NCI-H1092 treated with DMSO at 0.1 percent for 48 hours (cell line): ENCODE measurements around the gene SLC3A2.
"Not testable (repeated sequence)": the region's sequence is repeated elsewhere in the genome, so short reads cannot be mapped to it uniquely, and the experiment has no call there.

Experiments used
- DNase-seq: peaks from one replicate; lab custom pipeline; 2025; lab: John Stamatoyannopoulos, UW

The SLC3A2 gene

DNA sequence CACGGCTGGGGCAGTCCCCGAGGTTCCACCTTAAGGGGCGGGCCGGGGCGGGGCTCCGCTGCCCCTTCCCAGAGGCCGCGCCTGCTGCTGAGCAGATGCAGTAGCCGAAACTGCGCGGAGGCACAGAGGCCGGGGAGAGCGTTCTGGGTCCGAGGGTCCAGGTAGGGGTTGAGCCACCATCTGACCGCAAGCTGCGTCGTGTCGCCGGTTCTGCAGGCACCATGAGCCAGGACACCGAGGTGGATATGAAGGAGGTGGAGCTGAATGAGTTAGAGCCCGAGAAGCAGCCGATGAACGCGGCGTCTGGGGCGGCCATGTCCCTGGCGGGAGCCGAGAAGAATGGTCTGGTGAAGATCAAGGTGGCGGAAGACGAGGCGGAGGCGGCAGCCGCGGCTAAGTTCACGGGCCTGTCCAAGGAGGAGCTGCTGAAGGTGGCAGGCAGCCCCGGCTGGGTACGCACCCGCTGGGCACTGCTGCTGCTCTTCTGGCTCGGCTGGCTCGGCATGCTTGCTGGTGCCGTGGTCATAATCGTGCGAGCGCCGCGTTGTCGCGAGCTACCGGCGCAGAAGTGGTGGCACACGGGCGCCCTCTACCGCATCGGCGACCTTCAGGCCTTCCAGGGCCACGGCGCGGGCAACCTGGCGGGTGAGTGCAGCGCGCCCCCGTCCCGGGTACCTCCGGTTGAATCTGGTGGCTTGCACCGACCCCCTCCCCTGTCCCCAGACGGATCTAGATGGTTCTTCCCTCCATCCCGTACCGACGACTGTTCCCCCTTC is at the start of gene SLC3A2:
Gene SLC3A2 (plus strand): TSS at position 94 of the 776 bp plus-strand sequence. CDS start 128 bp downstream, at position 222.
- DNase-seq = peak; percentile 85

DNA sequence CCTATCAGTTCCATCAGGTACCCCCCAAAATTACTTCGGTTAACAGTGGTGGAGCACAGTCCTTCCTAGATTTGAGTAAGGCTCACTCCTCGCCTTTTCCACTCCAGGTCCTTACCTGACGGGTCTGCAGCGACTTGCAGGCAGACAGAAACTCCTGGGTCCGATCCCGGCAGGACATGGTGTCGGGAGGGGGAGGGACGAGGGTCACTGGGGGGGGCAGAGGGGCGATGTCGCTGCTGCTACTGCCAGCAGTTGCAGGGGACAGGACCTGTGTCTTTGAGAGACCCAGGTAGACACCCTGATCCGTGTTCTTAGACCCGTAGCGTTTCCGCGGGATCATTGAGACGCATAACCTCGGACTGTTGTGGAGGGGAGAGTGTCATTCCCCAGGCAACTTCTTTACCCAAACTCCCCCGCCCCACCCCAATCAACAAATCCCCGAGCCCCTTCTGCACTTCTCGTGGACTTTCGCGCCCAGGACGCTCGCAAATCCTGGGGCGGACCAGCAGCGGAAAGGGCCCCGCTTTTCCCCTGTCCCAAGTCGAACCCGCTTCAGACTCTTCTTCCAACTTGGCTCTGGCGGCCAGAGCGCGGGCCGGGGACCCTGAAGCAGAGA is 49.7 kb upstream of the SLC3A2 start:
- no peak for DNase-seq

DNA sequence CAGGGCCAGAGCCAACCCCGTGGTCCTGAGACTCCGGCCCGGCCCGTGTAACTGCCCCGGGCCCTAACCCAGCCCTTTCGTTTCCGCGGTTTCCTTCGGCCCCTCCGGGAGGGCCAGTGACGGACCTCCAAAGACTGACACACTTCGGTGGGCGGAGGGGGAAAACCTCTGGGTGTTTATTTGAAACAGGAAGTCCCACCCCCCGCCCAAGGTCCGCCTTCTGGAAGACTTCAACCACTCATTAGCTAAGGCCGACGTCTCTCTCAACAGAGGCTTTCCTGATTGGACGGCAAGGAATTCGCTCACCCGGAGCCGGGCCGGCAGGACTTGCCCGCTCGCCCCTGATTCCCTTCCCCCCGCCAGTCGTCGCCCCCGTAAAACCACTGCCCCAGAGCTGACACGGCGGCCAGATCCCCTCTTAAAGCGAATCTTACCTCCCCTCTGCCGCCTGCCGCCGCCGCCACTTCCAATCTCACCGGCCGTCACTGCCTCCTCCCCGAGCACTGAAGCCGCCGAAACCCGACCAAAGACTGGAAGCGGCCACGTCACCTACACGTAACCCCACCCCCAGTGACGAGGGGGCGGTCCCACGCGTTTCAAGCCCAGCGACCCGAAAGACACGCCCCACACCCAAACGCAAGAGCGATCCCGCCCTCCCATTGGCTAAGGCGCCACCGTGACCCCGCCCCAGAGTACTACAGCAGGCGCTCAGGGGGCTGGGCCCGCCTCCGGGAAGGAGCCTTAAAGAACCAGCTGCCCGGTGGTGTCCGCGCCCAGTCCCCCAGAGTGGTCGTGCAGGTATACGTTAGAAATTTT is 49.0 kb upstream of the SLC3A2 start, which contains the start of gene STX5:
Gene STX5 (minus strand): TSS at position 532 of the 816 bp plus-strand sequence. CDS start 808 bp downstream, outside the sequence.
- peak; percentile 100 for DNase-seq

DNA sequence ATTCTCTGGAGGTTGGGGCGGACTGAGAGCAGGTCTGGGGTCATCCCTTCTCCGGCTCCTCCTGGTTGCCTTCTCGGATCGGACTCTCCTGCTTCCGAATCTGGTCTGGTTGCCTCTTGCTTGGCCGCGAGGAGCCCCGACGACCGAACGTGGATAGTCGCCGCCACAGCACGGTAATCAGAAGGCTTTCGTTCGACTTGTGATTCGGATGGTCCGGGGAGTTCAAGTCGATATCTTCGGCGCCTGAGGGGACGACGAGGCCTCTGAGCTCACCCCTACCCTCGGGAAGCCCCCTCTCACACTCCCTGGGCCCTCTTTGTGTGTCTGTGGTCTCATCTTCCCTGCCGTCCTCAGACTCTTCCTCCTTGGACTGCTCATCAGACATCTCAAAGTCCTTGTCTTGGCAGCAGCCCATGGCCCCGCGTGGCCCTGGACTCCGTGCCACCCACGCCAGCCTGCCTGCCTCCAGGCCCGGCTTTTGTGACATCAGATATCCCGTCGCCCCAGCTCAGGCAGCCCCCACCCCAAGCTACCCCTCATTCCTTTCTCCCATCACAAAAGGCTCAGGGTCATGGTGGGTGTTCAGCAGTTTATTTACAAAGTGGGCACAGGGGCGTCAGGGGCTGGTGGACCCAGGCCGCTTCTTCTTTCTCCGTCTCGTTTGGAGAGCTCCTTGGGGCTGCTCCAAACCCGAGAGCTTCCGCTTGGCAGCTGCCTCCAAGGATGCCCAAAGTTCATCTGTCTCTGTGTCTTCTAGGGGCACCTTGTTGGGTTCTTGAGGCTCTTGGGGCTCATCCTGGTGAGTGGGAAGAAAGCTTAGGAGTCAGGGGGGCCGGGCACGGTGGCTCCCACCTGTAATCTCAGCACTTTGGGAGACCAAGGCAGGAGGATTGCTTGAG is 48.1 kb upstream of the SLC3A2 start, which contains the start of gene TEX54:
Gene TEX54 (minus strand): TSS at position 506 of the 899 bp plus-strand sequence.
- no peak for DNase-seq

DNA sequence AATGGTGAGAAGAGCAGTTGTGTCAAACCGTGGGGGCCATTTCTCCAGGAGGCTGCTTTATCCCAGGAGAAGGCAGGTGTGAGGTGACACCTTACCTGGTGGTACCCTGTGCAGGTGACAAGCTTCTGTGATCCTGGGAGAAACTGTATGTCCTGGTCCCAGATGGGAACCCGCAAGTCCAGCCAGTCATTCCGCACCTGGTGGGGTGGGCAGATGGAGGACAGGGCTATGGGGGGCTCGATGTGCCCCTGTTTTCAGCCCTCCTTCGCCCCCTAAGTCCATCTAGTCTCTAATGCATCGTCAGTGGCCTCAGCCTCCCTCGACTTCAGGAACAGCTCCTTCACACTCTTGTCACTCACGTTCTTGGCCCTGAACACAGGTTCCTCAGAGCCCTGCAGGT is 45.4 kb upstream of the SLC3A2 start:
- no peak for DNase-seq

DNA sequence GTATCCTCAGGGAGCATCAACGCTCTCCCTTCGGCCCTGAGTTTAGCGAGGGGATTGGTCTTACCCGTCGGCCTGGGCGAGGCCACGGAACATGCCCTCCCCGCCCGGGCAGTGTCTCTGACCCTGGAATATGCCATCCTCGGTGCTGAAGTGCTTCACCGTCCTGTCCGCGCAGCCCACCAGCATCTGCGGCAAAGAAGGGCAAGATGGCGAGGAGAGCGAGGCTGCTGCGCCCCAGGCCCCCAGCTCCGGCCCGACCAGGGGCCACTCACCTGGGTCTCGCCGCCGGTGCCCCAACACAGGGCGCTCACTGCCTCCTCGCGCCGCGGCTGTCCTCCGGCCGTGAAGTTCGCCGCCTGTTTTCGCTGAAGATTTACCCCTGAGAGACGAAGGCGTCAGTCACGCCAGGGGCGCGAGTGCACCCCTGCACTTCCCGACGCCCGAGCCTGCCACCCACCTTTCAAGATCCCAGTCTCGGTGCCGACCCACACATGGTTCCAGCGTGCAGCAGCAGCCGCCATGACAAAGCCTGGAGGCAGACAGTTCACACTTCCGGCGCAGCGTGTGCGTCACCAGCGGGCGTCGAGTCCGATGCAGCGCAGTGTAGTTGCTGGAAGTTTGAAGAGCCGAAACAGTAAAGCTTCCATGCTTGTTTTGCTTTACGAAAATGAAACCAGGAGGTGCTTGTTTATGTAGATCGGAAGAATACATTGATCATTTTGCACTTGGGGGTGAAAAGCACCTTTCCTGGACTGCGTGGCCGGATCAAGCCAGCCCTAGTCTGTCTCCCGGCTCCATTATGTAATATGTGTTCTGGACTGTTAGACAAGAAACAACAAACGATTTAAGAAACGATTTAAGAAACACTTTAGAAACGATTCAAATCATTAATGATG is 41.4 kb upstream of the SLC3A2 start, which contains the start of gene WDR74:
Gene WDR74 (minus strand): TSS at position 541 of the 896 bp plus-strand sequence. CDS start 20 bp downstream, at position 521.
- peak; percentile 90 for DNase-seq

DNA sequence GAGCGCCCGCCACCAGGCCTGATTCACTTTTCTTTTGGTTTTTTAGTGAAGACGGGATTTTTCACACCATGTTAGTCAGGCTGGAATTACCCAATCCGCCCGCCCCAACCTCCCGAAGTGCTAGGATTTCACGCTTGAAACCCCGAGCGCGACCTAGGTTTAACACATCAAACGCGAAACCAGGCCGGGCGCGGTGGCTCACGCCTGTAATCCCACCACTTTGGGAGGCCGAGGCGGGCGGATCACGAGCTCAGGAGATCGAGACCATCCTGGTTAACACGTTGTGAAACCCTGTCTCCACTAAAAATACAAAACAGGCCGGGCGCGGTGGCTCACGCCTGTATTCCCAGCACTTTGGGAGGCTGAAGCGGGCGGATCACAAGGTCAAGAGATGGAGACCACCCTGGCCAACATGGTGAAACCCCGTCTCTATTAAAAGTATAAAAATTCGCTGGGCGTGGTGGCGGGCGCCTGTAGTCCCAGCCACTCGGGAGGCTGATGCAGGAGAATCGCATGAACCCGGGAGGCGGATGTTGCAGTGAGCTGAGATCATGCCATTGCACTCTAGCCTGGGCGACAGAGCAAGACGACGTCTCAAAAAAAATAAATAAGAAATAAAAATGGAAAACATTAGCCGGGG is 39.9 kb upstream of the SLC3A2 start:
- peak; percentile 76 for DNase-seq

DNA sequence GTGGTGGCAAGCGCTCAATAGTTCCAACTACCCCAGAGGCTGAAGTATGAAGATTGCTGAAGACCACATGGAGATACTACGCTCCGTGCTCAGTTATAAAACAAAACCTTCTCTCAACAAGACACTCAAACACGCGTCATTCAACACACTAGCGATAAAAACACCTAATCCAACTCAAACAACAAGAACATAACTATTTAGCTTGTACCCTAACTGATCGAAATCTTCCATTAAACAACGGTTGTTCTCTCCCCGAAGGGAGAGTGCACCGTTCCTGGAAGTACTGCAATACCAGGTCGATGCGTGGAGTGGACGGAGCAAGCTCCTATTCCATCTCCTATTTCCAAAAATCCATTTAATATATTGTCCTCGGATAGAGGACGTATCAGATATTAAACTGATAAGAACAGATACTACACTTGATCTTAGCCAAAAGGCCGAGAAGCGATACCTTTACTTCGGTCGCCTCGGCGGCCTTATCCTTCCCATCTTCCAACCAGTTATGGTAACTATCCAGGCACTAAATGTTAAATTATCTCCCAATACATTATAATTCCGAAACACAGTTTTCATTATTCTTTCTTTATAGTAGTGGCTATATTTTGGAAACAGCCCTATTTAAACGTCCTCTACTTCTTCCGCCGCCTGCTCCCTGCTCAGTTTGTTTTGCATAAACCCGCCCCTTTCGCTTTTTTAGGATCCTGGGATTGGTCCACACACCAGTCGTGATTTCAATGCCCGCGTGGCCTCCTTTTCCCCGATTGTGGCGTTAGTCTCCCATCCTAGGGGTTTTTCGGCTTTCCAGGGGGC is 39.1 kb upstream of the SLC3A2 start:
- peak; percentile 100 for DNase-seq

DNA sequence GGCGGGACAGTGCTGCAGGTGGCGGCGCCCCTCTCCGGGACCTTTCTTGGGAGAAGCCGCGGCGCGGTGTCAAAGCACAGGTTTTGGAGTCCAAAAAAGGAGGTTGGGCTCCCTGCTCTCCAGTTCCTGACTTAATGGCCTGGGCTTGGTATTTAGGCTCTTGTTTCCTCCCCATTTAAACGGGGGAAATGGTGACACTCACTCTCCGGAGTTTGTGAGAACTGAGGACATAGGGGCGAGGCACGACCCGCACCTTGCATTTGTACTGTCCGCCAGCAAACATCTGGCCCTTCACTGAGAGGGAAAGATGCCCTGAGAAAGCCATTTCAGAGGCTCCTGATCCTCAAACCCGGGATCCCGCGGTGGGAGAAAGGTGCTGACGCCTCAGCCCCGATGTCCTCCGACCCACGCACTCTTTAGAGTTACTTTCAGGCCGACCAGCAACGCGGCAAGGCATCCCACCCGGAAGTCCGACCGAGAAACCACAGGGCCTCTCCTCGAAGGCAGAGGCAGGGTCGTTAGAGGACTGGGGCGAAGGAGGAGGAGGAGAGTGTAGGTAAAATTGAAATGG is 38.4 kb upstream of the SLC3A2 start:
- DNase-seq = no peak

DNA sequence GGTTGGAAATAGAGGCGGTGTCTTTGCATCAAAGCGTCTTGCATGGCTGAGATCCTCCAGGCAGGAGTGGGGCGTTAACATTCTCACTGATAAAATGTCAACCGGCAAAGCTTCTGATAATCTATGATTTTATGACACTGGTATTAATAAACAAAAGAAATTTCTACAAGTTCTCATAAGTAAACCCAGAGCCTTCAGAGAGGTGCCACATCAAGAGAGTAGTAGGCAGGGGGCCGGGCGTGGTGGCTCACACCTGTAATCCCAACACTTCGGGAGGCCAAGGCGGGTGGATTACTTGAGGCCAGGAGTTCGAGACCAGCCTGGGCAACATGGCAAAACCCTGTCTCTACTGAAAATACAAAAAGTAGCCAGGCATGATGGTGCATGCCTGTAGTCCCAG is 37.8 kb upstream of the SLC3A2 start:
- not testable (repeated sequence) for DNase-seq

DNA sequence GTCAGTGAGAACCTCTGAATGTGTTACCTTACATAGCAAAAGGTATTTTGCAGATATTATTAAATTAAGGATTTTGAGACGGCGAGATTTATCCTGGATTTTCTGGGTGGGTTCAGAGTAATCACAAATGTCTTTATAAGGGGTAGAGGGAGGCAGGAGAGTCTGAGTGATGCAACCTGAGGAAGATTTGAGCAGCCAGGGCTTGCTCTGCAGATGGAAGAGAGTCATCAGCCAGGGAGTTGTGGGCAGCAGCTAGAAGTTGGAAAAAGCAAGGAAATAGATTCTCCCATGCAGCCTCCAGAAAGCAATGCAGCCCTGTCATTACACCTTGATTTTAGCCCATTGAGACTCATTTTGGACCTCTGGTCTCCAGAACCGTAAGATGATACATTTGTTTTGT is 37.2 kb upstream of the SLC3A2 start:
- no peak for DNase-seq

DNA sequence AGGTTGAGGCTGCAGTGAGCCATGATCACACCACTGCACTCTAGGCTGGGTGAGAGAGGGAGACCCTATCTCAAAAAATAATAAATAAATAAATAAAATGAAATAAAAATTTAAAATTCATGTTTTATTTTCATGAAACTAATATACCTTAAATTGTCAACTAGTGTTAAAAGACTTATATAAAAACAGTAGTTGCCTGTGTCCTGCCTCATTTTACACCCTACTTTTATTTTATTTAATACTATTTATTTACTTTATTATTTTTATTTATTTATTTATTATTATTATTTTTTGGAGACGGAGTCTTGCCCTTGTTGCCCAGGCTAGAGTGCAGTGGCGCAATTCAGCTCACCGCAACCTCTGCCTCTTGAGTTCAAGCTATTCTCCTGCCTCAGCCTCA is 36.5 kb upstream of the SLC3A2 start:
- DNase-seq = no peak

DNA sequence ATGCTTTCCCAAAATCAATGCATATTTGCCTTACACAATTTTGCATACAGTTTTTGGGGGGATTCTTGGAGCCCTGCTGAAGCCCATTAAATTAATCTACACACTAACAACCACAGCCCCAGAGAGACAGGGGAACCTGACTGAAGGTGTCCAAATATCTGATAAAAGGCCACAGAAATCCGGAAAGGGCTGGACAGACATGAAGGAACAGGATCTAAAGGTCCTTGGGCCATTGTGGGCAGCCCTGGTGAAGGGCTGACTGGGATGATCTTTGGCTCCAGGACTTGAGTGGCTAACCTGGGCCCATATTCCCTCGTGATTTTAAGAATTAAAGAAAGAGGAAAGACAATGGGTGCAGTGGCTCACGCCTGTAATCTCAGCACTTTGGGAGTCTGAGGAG is 34.5 kb upstream of the SLC3A2 start:
- DNase-seq = no peak

DNA sequence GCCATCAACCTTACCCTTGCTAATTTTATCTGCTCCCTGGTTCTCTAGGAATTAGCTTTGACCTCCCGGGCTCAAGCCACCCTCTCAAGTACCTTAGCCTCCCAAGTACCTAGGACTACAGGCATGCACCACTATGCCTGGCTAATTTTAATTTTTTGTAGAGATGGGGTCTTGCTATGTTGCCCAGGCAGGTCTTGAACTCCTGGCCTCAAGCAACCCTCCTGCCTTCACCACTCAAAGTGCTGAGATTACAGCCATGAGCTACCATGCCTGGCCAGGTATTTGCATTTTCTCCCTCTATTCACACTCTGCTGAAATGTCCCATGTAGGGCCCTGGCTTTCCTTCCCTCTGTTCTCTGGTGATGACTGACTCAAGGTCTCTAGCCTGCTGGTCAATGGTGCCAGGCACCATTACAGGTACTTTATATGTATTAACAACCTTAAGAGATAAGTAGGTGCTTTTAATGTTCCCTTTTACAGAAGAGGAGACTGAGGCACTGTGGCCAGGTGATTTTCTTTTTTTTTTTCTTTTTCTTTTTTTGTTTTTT is 32.9 kb upstream of the SLC3A2 start:
- DNase-seq = no peak

DNA sequence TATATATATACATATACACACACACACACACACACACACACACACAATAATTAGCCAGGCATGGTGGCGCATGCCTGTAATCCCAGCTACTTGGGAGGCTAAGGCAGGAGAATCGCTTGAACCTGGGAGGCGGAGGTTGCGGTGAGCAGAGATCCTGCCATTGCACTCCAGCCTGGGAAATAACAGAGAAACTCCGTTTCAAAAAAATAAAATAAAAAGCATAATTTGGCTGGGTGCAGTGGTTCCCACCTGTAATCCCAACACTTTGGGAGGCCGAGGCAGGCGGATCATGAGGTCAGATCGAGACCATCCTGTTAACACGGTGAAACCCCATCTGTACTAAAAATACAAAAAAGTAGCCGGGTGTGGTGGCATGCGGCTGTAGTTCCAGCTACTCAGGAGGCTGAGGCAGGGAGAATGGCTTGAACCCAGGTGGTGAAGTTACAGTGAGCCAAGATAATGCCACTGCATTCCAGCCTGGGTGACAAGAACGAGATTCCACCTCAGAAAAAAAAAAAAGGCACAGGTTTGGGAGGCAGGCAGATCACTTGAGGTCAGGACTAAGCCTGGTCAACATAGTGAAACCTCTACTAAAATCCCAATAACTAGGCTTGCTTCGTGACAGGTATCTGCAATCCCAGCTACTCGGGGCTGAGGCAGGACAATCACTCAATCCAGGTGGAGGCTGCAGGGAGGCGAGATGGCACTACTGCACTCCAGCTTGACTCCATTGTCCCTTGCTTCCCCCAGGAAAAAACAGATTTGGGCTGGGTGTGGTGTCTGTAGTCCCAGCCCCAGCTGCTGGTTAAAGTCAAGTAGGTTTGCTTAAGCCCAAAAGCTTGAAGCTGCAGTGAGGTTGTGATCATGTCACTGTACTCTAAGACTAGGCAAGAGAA is 29.5 kb upstream of the SLC3A2 start:
- DNase-seq = no peak

DNA sequence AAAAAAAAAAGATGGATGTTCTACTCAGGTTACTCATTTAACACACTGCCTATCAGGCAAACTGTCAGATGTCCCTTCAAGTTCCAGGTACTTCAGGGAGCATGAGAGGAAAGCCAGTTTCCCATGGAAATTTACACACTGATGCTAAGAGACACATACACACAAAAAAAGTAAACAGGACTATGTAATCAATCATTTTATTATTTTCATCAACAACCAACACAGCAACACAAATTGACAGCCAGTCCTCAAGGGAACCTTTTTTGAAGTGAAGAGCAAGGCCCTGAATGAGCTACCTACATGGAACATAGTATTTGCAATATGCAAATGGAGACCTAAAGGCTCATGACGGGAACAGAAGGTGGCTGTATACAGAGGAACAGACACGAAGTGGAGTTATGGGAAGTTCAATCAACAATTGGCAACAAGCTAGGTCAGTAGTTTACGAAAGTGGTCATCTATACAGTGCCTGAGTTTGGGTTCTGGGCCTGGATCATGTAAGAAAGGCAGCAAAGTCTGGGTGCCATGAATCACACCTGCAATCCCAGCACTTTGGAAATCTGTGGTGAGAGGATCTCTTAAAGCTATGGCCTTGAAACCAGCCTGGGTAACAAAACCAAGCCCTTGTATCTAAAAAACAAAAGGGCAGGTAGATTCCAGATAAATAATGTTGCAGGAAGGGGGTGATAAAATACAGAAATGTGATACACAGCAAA is 28.7 kb upstream of the SLC3A2 start:
- DNase-seq = no peak
